RWPE1 (cell line): ENCODE results near the gene HRC.
A peak's percentile ranks its signal among the peaks of the same experiment; 100 is the strongest.

Experiments
- CTCF ChIA-PET: fragments of 350-600 bp; sonication (Branson Sonifier 250); formaldehyde crosslinking; extraction: SDS; loops from one replicate; lab custom pipeline; 2021; lab: Yijun Ruan, JAX
- POLR2A ChIA-PET: fragments of 400-600 bp; formaldehyde crosslinking; extraction: SDS; loops from one replicate; lab custom pipeline; 2020; ENCODE audit warnings: antibody characterized with exemption; ENCODE audit not compliant: low non-redundant PET; lab: Yijun Ruan, JAX
- DNase-seq: peaks from one replicate; pipeline ENCODE4 v3.0.0; 2012; ENCODE audit warnings: low spot score
- H3K27ac ChIP-seq: fragments of 450-650 bp; 2 replicates; pipeline ENCODE4 v1.5.1; 2017
- TF ChIP-seq, protein P1 (sequence below): fragments of 450-650 bp; conservative IDR thresholded peaks from 2 replicates; pipeline ENCODE4 v1.5.1; 2017; ENCODE audit warnings: low read depth, mild to moderate bottlenecking

The HRC gene

GRCh38 chr19:49111218-49111998 is 43.8 kb downstream of the HRC start:
- no peak for DNase-seq
- POLR2A ChIA-PET, result no interaction called here
- no peak overlapping the region for H3K27ac ChIP-seq
- CTCF ChIA-PET, result interaction anchor here (0.7 to 1.0 kb wide), 2 partner anchors 14 to 470 kb away, joined by 4 read pairs; no protein-coding TSS in a partner anchor
- TF ChIP-seq, protein P1, sequence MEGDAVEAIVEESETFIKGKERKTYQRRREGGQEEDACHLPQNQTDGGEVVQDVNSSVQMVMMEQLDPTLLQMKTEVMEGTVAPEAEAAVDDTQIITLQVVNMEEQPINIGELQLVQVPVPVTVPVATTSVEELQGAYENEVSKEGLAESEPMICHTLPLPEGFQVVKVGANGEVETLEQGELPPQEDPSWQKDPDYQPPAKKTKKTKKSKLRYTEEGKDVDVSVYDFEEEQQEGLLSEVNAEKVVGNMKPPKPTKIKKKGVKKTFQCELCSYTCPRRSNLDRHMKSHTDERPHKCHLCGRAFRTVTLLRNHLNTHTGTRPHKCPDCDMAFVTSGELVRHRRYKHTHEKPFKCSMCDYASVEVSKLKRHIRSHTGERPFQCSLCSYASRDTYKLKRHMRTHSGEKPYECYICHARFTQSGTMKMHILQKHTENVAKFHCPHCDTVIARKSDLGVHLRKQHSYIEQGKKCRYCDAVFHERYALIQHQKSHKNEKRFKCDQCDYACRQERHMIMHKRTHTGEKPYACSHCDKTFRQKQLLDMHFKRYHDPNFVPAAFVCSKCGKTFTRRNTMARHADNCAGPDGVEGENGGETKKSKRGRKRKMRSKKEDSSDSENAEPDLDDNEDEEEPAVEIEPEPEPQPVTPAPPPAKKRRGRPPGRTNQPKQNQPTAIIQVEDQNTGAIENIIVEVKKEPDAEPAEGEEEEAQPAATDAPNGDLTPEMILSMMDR, result no peak

- TF ChIP-seq, protein P1, result no peak
- ChIA-PET CTCF (no interaction called here), POLR2A (no interaction called here)
- H3K27ac ChIP-seq, result peak overlapping the region; percentile 45
- DNase-seq, result no peak
These were observed 44.6 kb downstream of the HRC start for GRCh38 chr19:49110567-49110966.

GRCh38 chr19:49109569-49110233 is 45.5 kb downstream of the HRC start:
- POLR2A ChIA-PET, result interaction anchor here (0.6 kb wide), 1 partner anchor 202 kb away, joined by 3 read pairs; no protein-coding TSS in a partner anchor
- H3K27ac ChIP-seq, result peak overlapping the region; percentile 45
- DNase-seq, result no peak
- CTCF ChIA-PET, result interaction anchor here (0.6 to 0.8 kb wide), 2 partner anchors 12 to 99 kb away, joined by 3 to 4 read pairs; no protein-coding TSS in a partner anchor
- TF ChIP-seq, protein P1, result no peak

DNA sequence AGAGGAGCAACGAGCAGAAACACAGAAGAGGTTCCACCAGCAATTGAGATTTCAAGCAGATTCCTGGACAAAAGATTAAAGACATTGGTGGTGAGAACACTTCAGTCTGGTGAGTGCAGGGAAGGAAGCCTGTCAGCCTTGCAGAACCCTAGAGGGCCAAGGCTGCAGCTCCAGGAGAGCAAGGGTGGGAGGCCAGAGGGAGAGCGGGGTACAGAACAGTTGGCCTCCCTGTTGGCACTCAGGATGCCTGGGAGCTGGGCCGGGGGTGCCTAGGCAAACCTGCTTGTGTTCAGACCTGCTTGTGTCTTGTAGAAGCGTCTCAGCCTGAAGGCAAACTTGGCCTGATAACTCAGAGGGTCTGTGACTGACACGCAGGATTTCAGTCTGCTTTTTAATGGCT is 46.1 kb downstream of the HRC start:
- DNase-seq, result no peak
- H3K27ac ChIP-seq, result peak overlapping the region; percentile 50
- POLR2A ChIA-PET, result no interaction called here
- TF ChIP-seq, protein P1, result no peak
- CTCF ChIA-PET, result interaction anchor here (0.8 kb wide), 1 partner anchor 11 kb away, joined by 4 read pairs; no protein-coding TSS in a partner anchor

- TF ChIP-seq, protein P1, result no peak
- CTCF ChIA-PET, result no interaction called here
- H3K27ac ChIP-seq, result peak overlapping the region; percentile 50
- DNase-seq, result no peak
- POLR2A ChIA-PET, result no interaction called here
These were observed 47.4 kb downstream of the HRC start for GRCh38 chr19:49107625-49108459.
